Stimulated activated CD8-positive, alpha-beta memory T cell treated with anti-CD3 and anti-CD28 coated beads, Interleukin-4, amount 100 ng/mL, for 1 hour (primary cell): ENCODE data around the gene NCOR2.

ENCODE experiments used
- DNase-seq, 2 donors: peaks; one replicate each; pipeline ENCODE4 v3.0.0-alpha.2; 2020; ENCODE audit warnings: low read depth in 2 of 2, low spot score in 1 of 2

The NCOR2 gene

GRCh38 chr12:124529565-124530276, 37.7 kb downstream of the NCOR2 start:
- no peak for DNase-seq

DNA sequence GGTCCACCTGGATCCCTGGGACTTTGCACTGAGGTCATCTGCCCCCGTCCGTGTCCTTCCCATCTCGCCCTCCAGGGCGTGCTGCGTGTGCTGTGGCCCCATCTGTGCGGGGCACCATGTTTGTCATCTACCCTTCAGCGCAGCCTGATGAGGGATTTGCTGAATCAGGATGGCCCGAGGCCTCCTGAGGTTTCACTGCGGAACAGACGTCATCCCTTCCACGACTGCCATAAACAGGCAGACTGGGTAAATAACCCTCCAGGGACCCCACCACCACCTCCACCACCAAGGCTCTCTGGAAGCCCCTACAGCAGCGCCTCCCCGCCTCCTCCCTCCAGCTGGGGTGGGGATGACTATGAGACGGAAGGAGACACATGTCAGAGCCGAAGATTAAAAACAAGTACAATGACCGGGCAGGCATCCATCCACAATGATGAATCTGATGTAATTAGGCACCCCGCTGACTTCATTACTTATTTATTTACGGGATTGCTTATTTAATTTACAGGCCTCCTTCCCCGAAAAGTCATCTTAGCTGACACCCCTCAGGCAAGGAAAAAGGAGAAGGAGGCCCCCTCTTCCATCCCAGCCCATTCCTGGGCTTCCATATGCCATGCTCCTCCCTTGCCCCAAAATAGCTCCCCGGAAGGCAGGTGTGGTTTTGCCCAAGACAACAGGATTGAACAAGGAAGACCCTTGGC, 39.4 kb downstream of the NCOR2 start:
- DNase-seq, result no peak

GRCh38 chr12:124525927-124526692, 41.3 kb downstream of the NCOR2 start:
- DNase-seq, result no peak

- DNase-seq, result no peak
These were observed 42.0 kb downstream of the NCOR2 start for GRCh38 chr12:124525455-124525854.

DNA sequence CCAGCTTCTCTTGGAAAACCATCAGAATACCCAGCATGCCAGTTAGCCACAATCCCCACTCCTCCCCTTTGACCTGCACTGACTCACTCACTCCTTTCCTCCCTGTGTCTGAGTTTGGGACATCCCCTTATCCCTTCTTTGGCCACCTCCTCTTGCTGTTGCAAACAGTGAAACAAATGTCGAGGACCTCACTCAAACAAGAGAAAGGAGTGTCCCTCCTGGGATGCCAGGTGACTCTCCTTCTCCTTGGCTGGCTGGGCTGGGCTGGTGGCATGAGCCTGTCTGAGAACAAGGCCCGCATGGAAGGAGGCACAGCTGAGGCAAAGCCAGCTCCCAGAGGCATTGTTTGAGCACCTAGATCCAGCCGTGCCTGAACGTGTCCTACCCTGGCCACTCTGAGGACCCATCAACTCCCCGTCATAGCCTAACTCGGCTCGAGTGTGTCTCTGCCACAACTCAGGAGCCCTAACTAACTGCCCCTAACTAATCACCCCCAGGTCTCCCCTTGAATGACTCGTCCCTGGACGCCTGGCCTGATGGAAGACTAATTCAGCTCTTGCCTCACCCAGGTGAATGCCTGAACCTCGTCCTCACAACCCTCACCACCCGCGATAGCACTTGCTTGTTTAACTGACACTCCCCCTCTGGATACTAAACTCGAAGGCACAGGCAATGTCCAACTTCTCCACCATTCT, 43.0 kb downstream of the NCOR2 start:
- no peak for DNase-seq

- DNase-seq, result no peak
These were observed 44.3 kb downstream of the NCOR2 start for GRCh38 chr12:124523071-124523470.

- DNase-seq, result no peak
These were observed 46.5 kb downstream of the NCOR2 start for GRCh38 chr12:124520907-124521306.

DNA sequence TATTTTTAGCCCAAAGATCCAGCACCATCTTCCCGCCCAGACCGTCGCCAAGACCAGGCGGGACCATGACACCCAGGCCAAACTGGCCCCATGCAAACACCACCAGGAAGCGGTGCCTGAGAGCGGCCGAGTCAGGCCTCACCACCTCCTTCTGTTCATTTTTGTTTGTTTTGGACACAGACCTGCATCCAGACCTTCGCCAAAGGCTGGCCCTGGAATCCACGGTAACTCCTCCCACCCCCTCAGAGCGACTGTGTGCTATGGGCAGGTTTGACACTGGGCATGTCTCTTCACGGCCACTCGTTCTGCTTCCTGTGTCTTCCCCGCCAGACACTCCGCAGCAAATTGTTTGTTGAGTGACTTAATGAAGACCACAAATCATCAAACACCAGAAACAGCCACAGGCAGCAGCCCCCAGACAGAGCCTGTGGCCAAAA, 47.1 kb downstream of the NCOR2 start:
- no peak for DNase-seq

DNA sequence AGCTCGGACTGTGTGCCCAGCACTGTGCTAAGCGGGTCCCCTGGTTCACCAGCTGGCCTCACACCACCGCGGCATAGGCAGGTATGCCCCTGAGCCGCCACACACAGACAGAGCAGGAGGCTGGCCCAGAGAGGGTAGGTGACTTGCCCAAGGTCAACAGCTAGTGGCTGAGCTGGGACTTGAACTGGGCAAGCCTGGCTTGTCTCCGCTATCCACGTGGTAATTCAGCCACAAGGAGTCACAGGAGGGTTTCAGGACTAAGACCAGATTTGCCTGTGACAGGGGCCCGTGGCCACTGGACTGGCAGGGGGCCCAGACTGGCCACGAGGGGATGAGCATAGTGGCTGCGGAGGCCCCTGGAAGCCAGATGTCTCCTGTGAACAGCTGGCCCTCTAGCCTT, 47.7 kb downstream of the NCOR2 start:
- no peak for DNase-seq

- DNase-seq, result no peak
These were observed 49.1 kb downstream of the NCOR2 start for GRCh38 chr12:124518051-124518932.
